B cell (primary cell): ENCODE measurements around the gene TXK.

Experiments
- CTCF ChIP-seq: fragments of 200-600 bp; IDR thresholded peaks from one replicate; pipeline ENCODE4 v1.8.0; 2022; ENCODE audit warnings: antibody characterized with exemption, mild to moderate bottlenecking
- EZH2 ChIP-seq: IDR thresholded peaks from 2 replicates; pipeline ENCODE4 v1.6.1; 2012; ENCODE audit warnings: borderline replicate concordance, low read depth, mild to moderate bottlenecking, moderate library complexity, low read length; ENCODE audit not compliant: insufficient read depth, poor library complexity, severe bottlenecking

- TF ChIP-seq CTCF (no peak), EZH2 (no peak)
These were observed 40.0 kb downstream of the TXK start for GRCh38 chr4:48093991-48094416.
